H1 (cell line): ENCODE measurements around the gene UBA6. TPM values are rescaled to one million over a fixed set of nuclear protein-coding genes. Genes with fewer than 3 reads are reported as not detected.

Source experiments
- CHD1 ChIP-seq: IDR thresholded peaks from 2 replicates; pipeline ENCODE4 v1.6.1; 2012; ENCODE audit warnings: low read depth, low read length, improper control_type of control experiment
- CHD7 ChIP-seq: fragments of 300-600 bp; sonication (generic); IDR thresholded peaks from 2 replicates; pipeline ENCODE4 v1.7.1; 2012; ENCODE audit warnings: low read length, moderate library complexity, mild to moderate bottlenecking, inconsistent platforms; ENCODE audit not compliant: insufficient replicate concordance
- JUN ChIP-seq: IDR thresholded peaks from 2 replicates; pipeline ENCODE4 v1.6.1; 2011; ENCODE audit warnings: low read depth, mild to moderate bottlenecking, improper control_type of control experiment, low read length
- MAFK ChIP-seq: IDR thresholded peaks from 2 replicates; pipeline ENCODE4 v1.6.1; 2012; ENCODE audit warnings: low read depth, mild to moderate bottlenecking, improper control_type of control experiment, low read length
- MAX ChIP-seq: IDR thresholded peaks from 2 replicates; pipeline ENCODE4 v1.6.1; 2012; ENCODE audit warnings: inconsistent platforms
- PHF8 ChIP-seq: fragments of 200-600 bp; sonication (generic); conservative IDR thresholded peaks from 2 replicates; pipeline ENCODE4 v1.7.1; 2012; ENCODE audit warnings: low read depth, mild to moderate bottlenecking, inconsistent platforms, low read length, moderate library complexity
- SIRT6 ChIP-seq: IDR thresholded peaks from one replicate; pipeline ENCODE4 v1.7.1; 2012; ENCODE audit warnings: low read length, inconsistent platforms
- SUZ12 ChIP-seq: fragments of 200-600 bp; sonication (generic); IDR thresholded peaks from 2 replicates; pipeline ENCODE4 v1.6.1; 2012; ENCODE audit warnings: mild to moderate bottlenecking, inconsistent platforms, low read length, moderate library complexity, mixed read lengths
- ZNF274 ChIP-seq: IDR thresholded peaks from 2 replicates; pipeline ENCODE4 v1.7.0; 2012; ENCODE audit warnings: low read length, borderline replicate concordance; ENCODE audit errors: extremely low read depth
- polyA plus RNA-seq, 7 experiments: library from polyadenylated mRNA; depleted of rRNA in 3 of 7; stranded (reverse) in 5 of 7; unstranded in 2 of 7; fragments of >200 nt in 5 of 7; fragments of 200-250 nt in 2 of 7; gene quantifications; 1 replicate in 5 of 7; 2 replicates in 1 of 7; 4 replicates in 1 of 7; pipeline versions ENCODE4 v1.2.1 to v1.2.3, GENCODE V29; 2011 to 2013; ENCODE audit warnings: missing spikeins in 2 of 7, mixed read lengths in 2 of 7
- total RNA-seq: library from RNA; stranded (reverse); fragmentation: NEBNext Ultra II Directional; extraction: Animal tissue kit (Norgen Biotek cat#: 25700); gene quantifications from 2 replicates; pipeline ENCODE4 v1.2.1, GENCODE V29; 2021

The UBA6 gene
- total and polyA plus RNA-seq, 2 of the 8 experiments (the other 6 are each of a cell fraction or from before 2014, with no cell fraction given): 17.4 to 74.3 TPM

GRCh38 chr4:67749286-67749685 is 48.3 kb upstream of the UBA6 start (continued):
- no peak for TF ChIP-seq CHD7
- TF ChIP-seq SUZ12: no peak
- TF ChIP-seq JUN: no peak
- no peak for TF ChIP-seq PHF8
- TF ChIP-seq CHD1: no peak
- TF ChIP-seq MAFK: no peak
- TF ChIP-seq MAX: no peak
- TF ChIP-seq SIRT6: no peak
- no peak for TF ChIP-seq ZNF274
- TF ChIP-seq, all 59 proteins: peak for 0
